OCI-LY7 (cell line): ENCODE measurements around the gene CD99.

Source experiments
- CTCF ChIP-seq: fragments of 200-600 bp; sonication (generic); conservative IDR thresholded peaks from 2 replicates; pipeline ENCODE4 v1.5.1; 2014; ENCODE audit warnings: mild to moderate bottlenecking, antibody characterized with exemption, low read length, moderate library complexity, mixed read lengths
- EZH2phosphoT487 ChIP-seq: fragments of 200-600 bp; sonication (generic); IDR thresholded peaks from 2 replicates; pipeline ENCODE4 v1.6.1; 2018; ENCODE audit warnings: low read depth, borderline replicate concordance, mild to moderate bottlenecking, mixed run types, antibody characterized with exemption, low read length, moderate library complexity, mixed read lengths

DNA sequence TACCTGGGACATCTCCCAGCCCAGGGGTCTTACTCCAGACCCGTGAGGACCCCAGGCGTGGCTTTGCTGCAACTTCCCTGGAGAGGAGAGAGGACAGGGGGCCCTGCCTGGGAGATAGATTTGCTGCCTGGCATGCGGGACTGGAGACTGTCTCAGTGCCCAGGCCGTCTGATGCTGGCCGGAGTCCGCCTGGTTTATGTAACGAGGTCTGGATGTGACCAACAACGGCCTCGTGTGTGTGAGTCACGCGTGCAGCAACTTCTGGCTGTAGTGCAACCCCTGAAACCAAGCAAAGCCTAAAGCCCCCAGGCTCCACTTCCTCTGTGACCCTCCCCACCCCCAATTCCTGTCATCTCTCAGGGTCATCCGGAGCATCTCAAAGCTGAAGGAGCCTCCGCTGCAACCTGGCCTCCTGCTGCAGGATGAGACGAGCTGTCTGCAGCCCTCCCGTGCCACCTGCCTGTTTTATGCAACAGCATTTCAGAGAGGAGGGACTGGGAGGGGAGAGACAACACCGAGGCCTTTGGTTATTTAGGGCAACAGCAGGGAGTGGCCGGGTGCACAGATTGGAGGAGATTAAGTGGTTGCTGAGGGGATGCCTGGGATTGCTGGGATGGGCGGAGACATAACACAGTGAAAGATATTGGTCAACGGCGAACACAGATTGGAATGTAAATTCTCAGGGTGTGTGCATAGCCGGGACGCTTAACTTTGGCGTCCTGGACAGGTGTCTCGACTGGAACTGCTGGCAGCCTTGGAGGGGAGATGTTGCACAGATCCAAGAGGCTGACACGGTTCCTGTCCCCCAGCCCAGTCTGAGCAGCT is 76.7 kb downstream of the CD99 start:
- TF ChIP-seq CTCF (no peak), EZH2phosphoT487 (no peak)
